Activated CD8-positive, alpha-beta memory T cell treated with anti-CD3 and anti-CD28 coated beads, Interleukin-2, amount 50 U/mL, for 4 hours (primary cell): ENCODE data around the gene ZNF70.
"Not testable (repeated sequence)": the region's sequence is repeated elsewhere in the genome, so short reads cannot be mapped to it uniquely, and the experiment has no call there.

ENCODE experiments used
- DNase-seq: peaks from one replicate; pipeline ENCODE4 v3.0.0-alpha.2; 2020

The ZNF70 gene

DNA sequence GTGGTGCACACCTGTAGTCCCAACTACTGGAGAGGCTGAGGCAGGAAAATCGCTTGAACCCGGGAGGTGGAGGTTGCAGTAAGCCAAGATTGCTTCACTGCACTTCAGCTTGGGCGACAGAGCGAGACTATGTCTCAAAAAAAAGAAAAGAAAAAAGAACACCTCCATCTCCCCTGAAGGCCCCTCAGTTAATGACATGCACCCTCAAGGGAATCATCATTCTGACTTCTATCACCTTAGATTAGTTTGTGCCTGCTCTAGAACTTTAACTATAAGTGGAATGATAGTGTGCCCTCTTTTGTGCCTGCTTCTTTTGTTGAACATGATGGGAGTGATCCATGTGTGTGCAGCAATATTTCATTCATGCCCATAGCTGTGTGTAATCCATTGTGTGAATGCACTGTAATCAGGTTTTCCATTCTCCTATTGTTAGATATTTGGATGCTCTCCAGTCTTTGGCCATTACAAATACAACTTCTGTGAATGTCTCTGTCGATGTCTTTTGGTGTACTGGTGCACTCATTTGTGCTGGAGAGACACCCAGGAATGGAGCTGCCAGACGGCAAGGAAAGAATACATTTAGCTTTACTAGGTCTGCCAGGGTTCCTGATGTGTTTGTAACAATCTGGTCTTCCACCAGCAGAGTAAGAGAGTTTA lies 4.2 kb upstream of the ZNF70 start:
- DNase-seq = no peak

DNA sequence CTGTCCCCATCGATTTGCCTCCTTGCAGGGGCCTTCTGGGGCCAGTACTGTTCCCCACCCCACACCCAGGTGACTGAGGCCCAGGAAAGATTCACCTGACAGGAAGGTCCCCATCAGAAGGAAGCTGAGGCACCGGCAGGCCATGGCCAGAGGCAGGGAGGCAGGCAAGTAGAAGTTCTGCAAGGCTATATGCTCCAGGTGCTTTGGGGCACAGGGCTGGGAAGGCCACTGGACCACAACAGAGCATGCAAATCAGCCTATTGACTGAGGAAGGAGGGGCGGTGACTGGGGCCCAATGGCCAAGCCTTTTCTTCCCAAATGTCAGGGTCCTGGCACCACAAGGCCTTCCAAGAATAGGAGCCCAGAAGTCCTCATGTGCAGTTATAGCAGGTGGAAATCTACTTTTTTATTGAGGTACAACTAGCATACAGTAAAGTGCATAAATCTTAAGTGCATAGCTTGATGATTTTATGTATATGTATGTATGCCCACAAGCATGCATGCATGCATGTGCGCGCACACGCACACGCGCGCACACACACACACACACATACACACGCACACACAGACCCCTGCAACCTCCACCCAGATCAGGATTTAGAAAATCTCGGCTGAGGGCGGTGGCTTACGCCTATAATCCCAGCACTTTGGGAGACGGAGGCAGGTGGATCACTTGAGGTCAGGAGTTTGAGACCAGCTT lies 3.5 kb upstream of the ZNF70 start, which contains the start of gene VPREB3:
TSS of gene VPREB3 (minus strand) at position 206 of the 700 bp plus-strand sequence. CDS start at position 144, 62 bp downstream.
- DNase-seq = no peak

DNA sequence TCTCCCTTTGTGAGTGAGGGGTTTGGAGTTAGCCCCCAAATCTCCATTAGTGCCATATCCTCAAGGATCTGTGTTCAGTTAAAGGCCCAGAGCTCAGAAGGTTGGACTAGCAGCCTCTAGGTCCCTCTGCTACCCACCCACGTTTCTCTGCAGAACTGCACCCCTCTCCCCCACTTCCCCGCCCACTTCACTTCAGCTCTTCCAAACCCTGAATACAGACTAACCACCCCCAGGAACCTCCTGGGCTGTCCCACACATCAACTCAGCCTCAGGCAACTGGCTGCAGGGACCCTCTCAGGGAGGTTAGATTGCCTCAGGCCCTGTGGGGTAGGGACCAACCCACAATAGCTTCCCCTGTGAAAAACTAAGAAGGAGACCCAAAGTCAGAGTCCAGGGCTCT lies 2.5 kb upstream of the ZNF70 start:
- DNase-seq = no peak

DNA sequence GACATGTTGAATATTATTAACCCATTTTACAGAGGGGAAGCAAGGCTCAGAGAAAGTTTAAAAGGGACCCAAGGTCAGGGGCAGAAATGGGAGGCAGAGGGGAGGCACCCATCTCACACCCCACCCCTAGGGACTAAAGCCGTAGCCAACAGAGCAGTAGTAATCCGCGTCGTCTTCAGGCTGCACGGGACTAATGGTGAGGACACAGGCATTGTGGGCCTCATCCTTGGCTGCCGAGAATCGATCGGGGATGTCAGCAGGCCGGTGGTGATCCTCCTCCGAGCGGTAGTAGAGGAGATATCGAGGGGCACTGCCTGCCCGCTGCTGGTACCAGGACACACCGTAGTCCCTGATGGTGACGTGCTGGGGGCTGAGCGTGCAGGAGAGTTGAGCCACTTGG lies 1.8 kb upstream of the ZNF70 start:
- DNase-seq = no peak

DNA sequence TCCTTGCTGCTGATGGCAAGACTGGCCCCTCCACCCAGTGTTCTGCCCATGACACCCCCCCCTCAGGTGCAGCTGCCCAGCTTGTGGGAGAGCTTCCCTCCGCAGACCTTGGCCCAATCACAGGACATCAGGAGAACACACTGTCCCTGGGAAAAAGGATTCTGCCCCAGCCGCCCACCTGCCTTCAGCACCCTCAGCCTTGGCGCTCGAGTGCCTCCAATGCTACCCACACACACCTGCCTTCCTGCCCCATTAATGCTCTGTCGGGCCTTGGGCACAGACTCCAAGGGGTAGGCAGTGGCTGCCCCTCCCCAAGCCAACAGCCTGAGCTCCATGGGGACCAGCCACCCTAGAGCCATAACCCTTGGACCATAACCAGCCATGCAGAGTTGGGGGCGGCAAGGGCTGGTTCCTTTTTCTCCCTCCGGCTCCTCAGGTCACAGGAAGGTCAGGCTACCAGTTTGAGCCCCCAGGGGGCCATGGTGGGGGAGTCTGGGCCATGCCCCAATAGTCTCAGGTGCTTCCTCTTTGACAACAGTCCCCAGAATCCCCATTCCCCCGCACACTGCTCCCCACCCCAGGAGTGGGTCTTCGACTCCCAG lies 1.3 kb upstream of the ZNF70 start:
- no peak for DNase-seq

DNA sequence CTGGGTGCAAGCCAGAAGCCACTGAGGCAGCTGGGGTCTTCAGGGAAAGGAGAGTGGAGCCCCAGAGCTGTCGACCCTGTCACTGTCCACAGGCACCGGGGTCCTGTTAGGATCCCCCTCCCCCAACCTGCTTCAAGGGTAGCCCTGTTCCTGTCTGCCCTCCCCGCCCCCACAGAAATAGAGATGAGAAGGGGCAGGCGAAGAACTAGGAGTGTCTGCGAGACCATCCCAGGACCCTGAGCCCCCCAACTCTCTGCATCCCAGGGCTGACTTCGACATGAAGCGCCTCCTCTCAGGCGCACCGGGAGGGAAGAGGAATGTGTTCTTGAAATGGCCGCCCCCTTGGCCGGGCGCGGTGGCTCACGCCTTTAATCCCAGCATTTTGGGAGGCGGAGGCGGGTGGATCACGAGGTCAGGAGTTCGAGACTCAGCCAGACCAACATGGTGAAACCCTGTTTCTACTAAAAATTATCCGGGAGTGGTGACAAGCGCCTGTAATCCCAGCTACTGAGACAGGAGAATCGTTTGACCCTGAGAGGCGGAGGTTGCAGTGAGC lies 607 bp upstream of the ZNF70 start:
- DNase-seq = no peak

DNA sequence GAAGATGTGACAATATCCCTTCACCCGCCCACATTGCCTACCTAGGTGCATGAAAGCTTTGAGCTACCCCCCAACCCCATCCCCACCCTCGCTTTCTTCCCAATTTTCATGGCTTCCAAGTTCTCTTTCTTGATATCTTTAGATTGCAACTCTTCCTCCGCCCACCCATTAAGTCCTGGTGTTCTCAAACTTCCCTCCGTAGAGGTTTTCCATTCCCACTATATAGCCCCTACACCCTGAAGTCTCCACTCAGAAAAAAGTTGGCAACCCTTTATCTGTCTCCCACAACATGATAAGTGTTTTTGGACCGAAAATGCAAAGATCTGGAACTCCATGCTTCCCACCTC lies 572 bp downstream of the ZNF70 start:
- DNase-seq = no peak

DNA sequence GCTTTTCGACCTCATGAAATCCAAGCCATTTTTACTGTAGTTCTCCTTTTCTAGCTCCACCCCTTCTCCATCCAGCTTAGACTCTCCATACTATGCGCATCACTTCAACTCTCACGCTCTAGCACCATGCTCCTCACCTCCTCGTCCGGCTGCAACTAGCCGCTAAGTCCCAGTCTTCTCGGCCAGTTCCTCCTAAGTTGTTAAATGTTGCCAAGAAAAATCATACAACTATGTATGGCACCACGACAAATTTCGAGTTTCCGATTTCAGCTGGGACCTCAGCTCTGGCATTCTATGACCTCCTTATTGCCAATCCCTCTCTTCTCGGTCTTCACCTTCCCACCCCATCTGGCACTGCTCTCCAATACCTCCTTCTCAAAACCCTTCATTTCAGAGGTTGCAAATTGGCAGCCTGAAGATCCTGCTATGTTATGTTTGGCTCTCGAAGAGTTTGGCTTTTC lies 1.0 kb downstream of the ZNF70 start:
- no peak for DNase-seq

DNA sequence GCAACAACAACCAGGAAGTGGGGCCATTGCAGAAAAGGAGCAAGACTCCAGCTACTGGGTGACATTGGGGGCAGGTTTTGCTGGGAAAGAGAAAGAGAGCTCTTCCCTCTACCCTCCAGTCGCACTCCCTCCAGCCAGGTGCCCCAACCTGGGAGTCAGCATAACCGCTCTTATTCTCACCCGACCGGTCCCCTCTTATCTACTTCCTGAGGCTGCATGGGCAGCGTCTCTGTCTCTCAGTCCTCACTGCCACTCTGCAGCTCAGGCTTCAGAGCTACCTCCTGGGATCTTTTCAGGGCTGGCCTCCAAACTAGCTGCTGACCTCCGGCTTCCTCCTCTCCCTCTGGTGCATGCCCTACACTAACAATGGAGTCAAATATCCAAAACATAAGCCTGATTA lies 5.1 kb downstream of the ZNF70 start:
- DNase-seq = no peak

DNA sequence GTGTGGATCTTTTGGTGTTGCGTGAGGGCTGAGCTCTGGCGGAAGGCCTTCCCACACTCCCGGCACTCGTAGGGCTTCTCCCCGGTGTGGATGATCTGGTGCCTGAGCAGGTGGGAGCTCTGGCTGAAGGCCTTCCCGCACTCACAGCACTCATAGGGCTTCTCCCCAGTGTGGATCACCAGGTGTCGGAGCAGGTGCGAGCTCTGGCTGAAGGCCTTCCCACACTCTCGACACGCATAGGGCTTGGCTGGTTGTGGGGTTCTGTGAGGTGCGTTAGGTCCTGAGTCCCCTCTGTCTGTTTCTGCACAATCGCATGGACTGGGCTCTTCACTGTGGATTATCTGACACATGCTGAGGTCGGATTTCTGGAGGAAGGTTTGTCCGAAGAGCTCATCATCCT lies 6.4 kb downstream of the ZNF70 start:
- no peak for DNase-seq

DNA sequence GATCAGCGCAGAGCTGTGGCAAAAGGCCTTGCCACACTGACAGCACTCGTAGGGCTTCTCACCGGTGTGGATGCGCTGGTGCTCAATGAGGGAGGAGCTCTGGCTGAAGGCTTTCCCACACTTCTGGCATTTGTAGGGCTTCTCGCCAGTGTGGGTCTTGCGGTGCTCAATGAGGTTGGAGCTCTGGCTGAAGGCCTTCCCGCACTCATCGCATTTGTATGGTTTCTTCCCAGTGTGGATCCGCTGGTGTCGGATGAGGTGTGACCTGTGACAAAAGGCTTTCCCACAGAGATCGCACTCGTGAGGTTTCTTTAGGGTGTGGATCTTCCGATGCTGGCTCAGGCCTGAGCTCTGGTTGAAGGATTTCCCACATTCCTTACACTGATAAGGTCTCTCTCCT lies 6.9 kb downstream of the ZNF70 start:
- DNase-seq = no peak

DNA sequence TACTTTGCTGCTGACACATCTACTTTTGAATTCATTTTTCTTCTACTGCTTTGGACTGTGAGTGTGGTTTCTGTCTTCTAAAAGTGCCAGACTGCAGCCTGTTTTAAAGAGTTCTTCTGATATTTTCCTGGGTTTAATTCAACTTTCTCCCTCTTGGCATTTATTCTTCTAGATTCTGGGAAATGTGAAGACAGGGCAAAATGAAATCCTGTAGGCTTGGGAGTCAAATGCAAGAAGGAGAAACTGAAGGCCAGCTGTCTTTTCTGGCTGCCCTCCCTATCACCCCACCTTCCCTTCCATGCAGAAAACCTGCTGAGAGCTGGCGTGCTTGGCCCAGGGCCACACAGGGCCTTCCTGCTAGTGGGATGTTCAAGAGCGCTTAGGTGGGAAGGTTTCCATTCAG lies 7.6 kb downstream of the ZNF70 start:
- DNase-seq = no peak

DNA sequence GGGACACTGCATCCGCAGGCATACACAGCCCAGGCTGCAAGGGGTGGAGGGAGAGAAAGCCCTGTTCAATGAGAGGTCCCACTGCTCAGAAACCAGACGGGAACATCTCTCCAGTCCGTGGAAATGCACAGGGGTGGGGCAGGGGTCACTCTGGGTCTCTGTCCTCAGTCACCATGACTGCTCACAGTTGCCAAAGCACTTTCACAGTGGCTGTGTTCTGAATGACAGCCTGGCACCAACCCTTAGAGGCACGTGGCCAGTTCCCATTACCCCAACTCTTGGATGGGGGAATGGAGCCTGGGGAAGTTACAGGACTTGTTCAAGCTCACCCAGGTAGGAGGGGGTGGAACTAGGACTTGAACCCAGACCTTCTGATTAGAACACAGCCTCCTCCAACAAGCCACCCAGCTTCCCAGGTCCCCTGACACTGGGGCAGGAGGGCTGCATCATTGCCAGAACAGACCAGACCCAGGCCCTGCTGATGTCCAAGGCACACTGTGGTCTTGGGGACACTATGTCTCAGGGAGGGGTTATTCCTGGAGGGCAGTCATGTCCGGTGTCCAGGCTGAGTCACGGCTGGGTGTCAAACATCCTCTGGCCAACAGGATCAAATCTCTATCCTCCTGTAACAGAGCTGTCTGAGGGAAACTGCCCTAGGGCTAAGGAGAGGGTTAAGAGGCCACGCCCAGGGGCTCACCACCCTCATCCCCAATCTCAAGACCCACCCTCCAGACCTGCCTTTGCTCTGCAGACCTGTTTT lies 8.2 kb downstream of the ZNF70 start:
- DNase-seq = no peak

DNA sequence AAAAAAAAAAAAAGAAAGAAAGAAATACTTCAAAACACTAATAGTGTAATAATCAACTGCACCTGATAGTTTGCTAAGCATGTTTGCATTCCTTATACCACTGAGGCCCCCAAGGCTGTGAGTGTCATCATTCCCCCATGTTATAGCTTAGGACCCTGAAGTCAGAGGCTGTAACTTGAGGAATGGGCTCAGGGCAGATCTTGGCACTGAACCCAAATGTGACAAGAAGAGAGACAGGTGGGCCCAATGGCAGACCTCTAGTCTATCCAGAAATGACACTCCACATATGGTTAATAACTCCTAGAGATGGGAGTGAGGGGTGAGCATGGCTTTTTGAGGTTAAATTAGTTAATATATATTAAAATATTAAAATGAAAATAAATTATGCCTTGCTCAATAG lies 13.2 kb downstream of the ZNF70 start:
- DNase-seq = no peak

DNA sequence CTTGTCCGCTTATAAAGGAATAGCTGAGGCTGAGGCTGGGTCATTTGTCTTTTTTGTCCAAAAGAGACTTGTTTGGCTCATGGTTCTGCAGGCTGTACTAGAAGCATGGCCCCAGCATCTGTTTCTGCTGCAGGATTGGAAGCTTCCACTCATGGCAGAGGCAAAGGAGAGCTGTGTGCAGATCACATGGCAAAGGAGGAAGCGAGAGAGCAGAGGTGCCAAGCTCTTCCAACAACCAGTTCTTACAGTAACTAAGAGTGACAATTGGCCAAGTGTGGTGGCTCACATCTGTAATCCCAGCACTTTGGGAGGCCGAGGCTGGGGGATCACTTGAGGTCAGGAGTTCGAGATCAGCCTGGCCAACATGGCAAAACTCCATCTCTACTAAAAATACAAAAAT lies 22.8 kb downstream of the ZNF70 start:
- not testable (repeated sequence) for DNase-seq

DNA sequence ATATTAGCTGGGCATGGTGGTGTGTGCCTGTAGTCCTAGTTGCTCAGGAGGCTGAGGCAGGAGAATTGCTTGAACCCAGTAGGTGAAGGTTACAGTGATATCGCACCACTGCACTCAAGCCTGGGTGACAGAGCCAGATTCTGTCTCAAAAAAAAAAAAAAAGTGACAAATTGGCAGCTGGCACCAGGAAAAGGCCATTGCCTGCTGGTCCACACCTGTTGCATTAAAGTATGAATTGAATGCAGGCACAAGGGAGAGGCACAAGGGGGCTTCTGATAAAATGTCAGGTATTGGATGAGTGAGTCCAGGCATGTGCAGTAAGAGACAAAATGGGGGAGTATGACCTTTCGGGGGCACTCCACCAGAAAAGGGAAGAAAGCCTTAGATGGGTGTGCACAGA lies 28.2 kb downstream of the ZNF70 start:
- no peak for DNase-seq

DNA sequence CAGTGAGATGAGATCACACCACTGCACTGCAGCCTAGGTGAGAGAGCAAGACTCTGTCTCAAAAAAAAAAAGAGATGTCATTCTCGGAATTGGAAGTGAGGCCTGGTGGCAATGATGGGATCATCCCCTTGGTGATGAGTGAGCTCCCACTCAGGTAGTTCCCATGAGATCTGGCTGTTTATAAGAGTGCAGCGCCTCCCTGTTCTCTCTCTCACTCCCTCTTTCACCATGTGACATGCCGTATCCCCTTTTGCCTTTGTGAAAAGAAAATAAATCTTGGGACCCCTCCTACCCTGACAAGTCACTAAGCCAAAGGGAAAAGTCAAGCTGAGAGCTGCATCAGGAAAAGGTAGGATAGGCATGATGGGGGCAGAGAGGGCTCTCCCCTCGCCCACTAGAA lies 28.8 kb downstream of the ZNF70 start:
- no peak for DNase-seq

DNA sequence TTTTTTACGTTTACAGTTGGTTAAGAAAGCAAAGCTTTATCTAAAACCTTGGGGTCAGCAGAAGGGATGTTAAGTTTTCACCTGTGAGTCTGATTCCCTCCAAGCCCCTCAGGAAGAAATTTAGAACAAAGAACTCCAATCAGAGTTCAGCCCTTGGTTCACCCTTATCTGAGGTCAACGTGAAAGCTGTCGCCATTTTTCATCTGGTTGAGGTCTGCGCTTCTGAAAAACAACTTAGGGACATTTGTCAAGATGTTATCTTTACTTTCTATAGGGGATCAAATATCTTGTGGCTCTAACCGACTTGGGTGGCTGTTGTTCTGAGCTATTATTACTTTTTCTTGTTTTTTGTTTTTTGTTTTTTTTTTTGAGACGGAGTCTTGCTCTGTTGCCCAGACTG lies 30.1 kb downstream of the ZNF70 start:
- DNase-seq = no peak

DNA sequence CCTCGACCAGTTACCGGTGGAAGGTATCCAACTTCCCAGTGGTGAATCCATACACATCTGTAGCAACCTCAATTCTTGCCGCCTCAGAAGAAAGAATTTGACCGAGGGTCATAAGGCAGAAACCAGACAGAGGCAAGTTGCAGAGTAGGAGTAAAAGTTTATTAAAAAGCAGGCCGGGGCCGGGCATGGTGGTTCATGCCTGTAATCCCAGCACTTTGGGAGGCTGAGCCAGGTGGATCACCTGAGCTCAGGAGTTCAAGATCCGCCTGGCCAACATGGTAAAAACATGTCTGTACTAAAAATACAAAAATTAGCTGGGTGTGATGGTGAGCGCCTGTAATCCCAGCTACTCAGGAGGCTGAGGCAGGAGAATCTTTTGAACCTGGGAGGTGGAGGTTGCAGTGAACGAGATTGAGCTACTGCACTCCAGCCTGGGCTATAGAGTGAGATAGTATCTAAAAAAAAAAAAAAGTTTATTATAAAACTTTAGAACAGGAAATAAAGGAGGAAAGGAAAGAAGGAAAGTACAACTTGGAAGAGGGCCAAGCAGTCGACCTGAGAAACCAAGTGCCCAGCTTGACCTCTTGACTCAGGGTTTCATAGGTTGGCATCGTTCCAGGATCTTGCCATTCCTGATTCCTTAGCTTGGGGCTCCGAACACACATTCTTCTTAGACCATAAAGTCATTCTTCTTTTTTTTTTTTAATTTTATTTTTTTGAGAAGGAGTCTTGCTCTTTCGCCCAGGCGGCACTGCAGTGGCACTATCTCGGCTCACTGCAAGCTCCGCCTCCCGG lies 32.3 kb downstream of the ZNF70 start:
- no peak for DNase-seq

DNA sequence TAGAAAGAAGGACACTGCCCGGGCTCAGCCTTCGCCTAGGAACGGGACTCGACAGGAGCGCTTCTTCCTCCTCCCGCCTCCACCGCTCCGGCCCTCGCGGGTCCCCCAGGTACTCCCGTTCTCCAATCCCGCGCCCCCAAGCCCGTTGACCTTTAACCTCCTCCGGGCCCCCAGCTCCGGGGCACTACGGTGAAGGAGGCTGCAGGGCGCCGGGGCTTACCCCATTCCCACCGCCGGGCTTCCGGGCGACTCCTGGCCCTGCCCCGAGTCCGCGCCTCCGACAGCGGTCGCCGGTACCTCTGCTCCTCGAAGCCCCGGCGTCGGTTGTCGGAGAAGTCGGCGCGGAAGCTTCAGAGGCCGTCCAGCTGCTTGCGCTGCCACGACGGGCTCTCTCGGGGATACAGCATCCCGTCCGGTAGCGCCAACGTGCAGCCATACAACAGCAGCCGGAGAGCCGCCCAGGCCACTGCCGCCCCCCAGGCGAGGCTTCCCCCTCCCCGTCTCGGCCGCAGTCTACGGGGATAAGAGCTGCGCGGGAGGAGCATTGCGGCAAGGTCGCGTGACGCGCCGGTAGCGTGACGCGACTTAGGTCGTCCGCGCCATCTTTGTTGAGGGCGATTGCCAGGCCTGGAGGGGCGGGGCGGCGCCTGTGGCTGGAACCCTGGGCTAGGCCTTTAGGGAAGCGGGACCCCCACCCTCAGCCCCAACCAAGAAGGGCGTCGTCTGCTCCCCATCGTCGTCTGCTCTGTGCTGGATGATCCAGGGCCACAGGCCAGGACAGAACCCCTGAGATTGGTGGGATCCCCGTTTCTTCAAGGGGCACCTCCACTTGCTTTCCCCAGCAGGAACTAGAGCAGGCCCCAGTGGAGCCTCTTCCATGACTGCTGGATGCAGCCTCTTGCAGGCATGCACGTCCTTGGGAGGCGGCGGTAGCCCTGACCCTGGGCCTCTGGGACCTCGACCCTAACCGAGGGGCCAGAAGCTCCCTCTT lies 33.8 kb downstream of the ZNF70 start:
- peak; percentile 83 for DNase-seq

DNA sequence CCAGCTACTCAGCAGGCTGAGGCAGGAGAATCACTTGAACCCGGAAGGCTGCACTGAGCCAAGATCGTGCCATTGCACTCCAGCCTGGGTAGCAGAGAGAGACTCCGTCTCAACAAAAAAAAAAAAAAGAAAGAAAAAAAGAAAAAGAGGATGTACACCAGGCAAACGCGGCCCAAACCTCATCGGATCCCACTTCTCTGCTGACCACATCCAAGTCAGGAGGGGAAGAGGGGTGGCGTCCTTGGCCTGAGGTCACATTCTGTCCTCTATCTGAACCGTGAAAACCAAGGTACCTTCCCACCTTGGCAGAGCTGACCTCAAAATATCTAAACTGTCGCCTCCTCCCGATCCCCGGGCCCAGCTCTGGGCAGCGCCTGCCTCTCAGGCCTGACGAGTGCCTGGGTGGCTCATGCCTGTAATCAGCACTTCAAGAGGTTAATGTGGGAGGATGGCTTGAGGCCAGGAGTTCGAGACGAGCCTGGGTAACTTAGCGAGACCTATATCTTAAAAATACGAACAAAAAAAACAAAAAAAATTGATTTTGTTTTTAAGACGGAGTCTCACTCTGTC lies 35.0 kb downstream of the ZNF70 start:
- DNase-seq = no peak
